ENCODE measurements around the gene GAS2L1.
"Not testable (repeated sequence)": the region's sequence is repeated elsewhere in the genome, so short reads cannot be mapped to it uniquely, and the experiment has no call there.

GAS2L1 gene

GRCh38 chr22:29342177-29342576, 35.7 kb downstream of the GAS2L1 start:
- no peak for DNase-seq (ENCODE audit: low spot score)

GRCh38 chr22:29342577-29343312, 36.3 kb downstream of the GAS2L1 start:
- no peak for DNase-seq (ENCODE audit: low spot score)

- DNase-seq (ENCODE audit: low spot score): no peak
Observed at GRCh38 chr22:29343313-29343805, 36.9 kb downstream of the GAS2L1 start.

- DNase-seq (ENCODE audit: low spot score): no peak
Observed at GRCh38 chr22:29344137-29344536, 37.7 kb downstream of the GAS2L1 start.

- DNase-seq (ENCODE audit: low spot score): not testable (repeated sequence)
Observed at GRCh38 chr22:29344889-29345288, 38.4 kb downstream of the GAS2L1 start.

- no peak for DNase-seq (ENCODE audit: low spot score)
Observed at GRCh38 chr22:29345932-29346331, 39.5 kb downstream of the GAS2L1 start.

- DNase-seq (ENCODE audit: low spot score): no peak
Observed at GRCh38 chr22:29346659-29347058, 40.2 kb downstream of the GAS2L1 start.

GRCh38 chr22:29348041-29348440, 41.6 kb downstream of the GAS2L1 start:
- no peak for DNase-seq (ENCODE audit: low spot score)

- no peak for DNase-seq (ENCODE audit: low spot score)
Observed at GRCh38 chr22:29348956-29349355, 42.5 kb downstream of the GAS2L1 start.

- no peak for DNase-seq (ENCODE audit: low spot score)
Observed at GRCh38 chr22:29351042-29351441, 44.6 kb downstream of the GAS2L1 start.

GRCh38 chr22:29351891-29352290, 45.4 kb downstream of the GAS2L1 start:
- DNase-seq (ENCODE audit: low spot score): no peak

GRCh38 chr22:29352778-29353177, 46.3 kb downstream of the GAS2L1 start:
- DNase-seq (ENCODE audit: low spot score): no peak

GRCh38 chr22:29353286-29353685, 46.8 kb downstream of the GAS2L1 start:
- DNase-seq (ENCODE audit: low spot score): no peak

- DNase-seq (ENCODE audit: low spot score): no peak
Observed at GRCh38 chr22:29353860-29354259, 47.4 kb downstream of the GAS2L1 start.

- not testable (repeated sequence) for DNase-seq (ENCODE audit: low spot score)
Observed at GRCh38 chr22:29357193-29357890, 50.9 kb downstream of the GAS2L1 start.

- DNase-seq (ENCODE audit: low spot score): no peak
Observed at GRCh38 chr22:29359469-29359868, 53.0 kb downstream of the GAS2L1 start.

Measured in CD4-positive, alpha-beta T cell treated with Interleukin-2 at 100 ng/mL for 4 hours (primary cell).